Tibial nerve (tissue), 4 donors: ENCODE data around the gene WDR18. TPM values are rescaled to one million over a fixed set of nuclear protein-coding genes. Genes with fewer than 3 reads are reported as not detected.

Experiments used
- DNase-seq, 2 donors: peaks; one replicate each; pipeline ENCODE4 v3.0.0-alpha.2; 2019; ENCODE audit warnings: low spot score in 2 of 2
- H3K27ac ChIP-seq, 4 donors: fragments of 200-600 bp; sonication (generic) in 3 of 4; one replicate each; pipeline ENCODE4 v1.5.1; 2017 to 2019; ENCODE audit warnings: mild to moderate bottlenecking in 1 of 4
- H3K27me3 ChIP-seq, 2 donors: fragments of 200-600 bp; sonication (generic) in 1 of 2; one replicate each; pipeline versions ENCODE4 v1.5.1 to v1.6.0; 2017 to 2019
- H3K36me3 ChIP-seq, 3 donors: fragments of 200-600 bp; sonication (generic); one replicate each; pipeline ENCODE4 v1.5.1; 2018 to 2019
- H3K4me1 ChIP-seq, 4 donors: fragments of 200-600 bp; sonication (generic) in 3 of 4; one replicate each; pipeline ENCODE4 v1.5.1; 2017 to 2019
- H3K4me3 ChIP-seq, 4 donors: fragments of 200-600 bp; sonication (generic) in 3 of 4; one replicate each; pipeline ENCODE4 v1.5.1; 2017 to 2019; ENCODE audit warnings: mild to moderate bottlenecking in 1 of 4, moderate library complexity in 1 of 4
- H3K9me3 ChIP-seq, 4 donors: fragments of 200-600 bp; sonication (generic) in 3 of 4; one replicate each; pipeline ENCODE4 v1.5.1; 2017 to 2019
- CTCF ChIP-seq, 5 experiments: fragments of 200-600 bp in 3 of 5; fragments of 450-650 bp in 2 of 5; sonication (generic) in 3 of 5; IDR thresholded peaks; one replicate each; pipeline ENCODE4 v1.5.1; 2016 to 2019; ENCODE audit warnings: antibody characterized with exemption in 5 of 5, mild to moderate bottlenecking in 3 of 5, moderate library complexity in 2 of 5
- EP300 ChIP-seq, 2 donors: sonication (generic); formaldehyde crosslinking; IDR thresholded peaks; one replicate each; pipeline ENCODE4 v1.6.1; 2017; ENCODE audit warnings: antibody characterized with exemption in 2 of 2, mild to moderate bottlenecking in 1 of 2
- POLR2A ChIP-seq, 2 donors: fragments of 450-650 bp; IDR thresholded peaks; one replicate each; pipeline ENCODE4 v1.6.1; 2017; ENCODE audit warnings: antibody characterized with exemption in 2 of 2, mild to moderate bottlenecking in 2 of 2, moderate library complexity in 2 of 2
- whole genome bisulfite sequencing, 2 donors: methylation state at CpG; one replicate each; pipeline ENCODE4 v1.1.5; 2018; 5-methylcytosine and 5-hydroxymethylcytosine counted together
- total RNA-seq, 4 donors: library from RNA; depleted of rRNA; stranded (reverse); fragments of >200 nt; gene quantifications; one replicate each; pipeline ENCODE4 v1.1.0, GENCODE V29; 2016

WDR18 gene
- total RNA-seq, 4 donors from 2014 or later: 23.3 to 90.6 (median 52.8) TPM

DNA sequence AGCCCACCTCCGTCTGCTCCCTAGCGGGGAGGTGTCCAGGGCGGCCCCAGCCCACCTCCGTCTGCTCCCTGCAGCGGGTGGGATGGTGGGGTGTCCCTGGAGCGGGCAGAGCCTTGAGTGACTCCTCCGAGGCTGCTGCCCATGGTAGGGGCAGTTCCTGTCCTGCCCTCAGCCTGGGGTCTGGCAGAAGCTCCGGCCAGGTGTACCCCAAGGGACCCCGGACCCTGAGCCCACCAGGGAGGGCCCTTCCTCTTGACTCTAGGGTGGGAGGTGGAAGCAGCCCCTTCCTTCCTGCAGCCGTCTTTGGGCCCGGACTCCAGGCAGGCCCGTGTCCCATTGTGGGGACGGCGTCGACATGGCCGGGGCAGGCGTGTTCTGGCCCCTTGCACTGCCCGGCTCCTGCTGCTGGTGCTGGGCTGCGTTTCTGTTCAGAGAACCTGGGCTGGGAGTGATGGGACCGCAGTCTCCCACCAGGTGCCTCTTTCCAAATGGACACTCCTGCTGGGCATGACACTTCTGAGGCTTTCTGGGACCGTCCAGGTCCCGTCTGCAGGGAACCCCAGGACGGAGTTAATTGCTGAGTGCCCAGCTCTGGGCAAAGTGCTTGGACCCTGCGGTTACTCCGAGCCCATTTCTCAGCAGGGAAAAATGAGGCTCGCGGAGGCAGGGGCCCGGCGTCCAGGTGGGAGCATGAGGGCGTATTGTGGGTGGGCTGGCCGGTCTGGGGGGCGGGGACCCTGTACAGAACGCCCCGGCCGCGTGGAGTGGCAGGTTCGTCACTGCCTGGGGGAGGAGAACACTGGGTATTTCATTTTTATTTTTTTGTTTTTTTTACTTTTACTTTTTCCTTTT is 38.5 kb upstream of the WDR18 start:
- no peaks in the 10 kb centered on the region for H3K36me3 ChIP-seq
- no peaks in the 10 kb centered on the region for H3K9me3 ChIP-seq
- peaks cover 0 to 35% (median 12%) of the 10 kb centered on the region in 4 donors for H3K4me1 ChIP-seq
- DNase-seq: no peak
- WGBS, 2 donors: 82 to 85% methylated on average over 24 to 30 of the region's 37 CpGs
- H3K27me3 ChIP-seq: no peaks in the 10 kb centered on the region
- H3K27ac ChIP-seq: no peak overlapping the region
- H3K4me3 ChIP-seq: no peak overlapping the region
- TF ChIP-seq CTCF (IDR thresholded peaks at IDR 0.05) (no peak), EP300 (IDR thresholded peaks at IDR 0.05) (no peak), POLR2A (IDR thresholded peaks at IDR 0.05) (no peak)

- 84 to 85% methylated on average over 29 to 30 of the region's 30 CpGs for WGBS, 2 donors
- no peaks in the 10 kb centered on the region for H3K9me3 ChIP-seq
- TF ChIP-seq CTCF (IDR thresholded peaks at IDR 0.05) (no peak), EP300 (IDR thresholded peaks at IDR 0.05) (no peak), POLR2A (IDR thresholded peaks at IDR 0.05) (no peak)
- H3K27me3 ChIP-seq: no peaks in the 10 kb centered on the region
- H3K4me3 ChIP-seq: no peak overlapping the region
- peak overlapping the region in 1 of 4 donors; percentile 8 for H3K27ac ChIP-seq
- H3K36me3 ChIP-seq: no peaks in the 10 kb centered on the region
- no peak for DNase-seq
- H3K4me1 ChIP-seq: peaks cover 0 to 22% (median 6%) of the 10 kb centered on the region in 4 donors
Observed at GRCh38 chr19:947090-947706, 36.9 kb upstream of the WDR18 start.

DNA sequence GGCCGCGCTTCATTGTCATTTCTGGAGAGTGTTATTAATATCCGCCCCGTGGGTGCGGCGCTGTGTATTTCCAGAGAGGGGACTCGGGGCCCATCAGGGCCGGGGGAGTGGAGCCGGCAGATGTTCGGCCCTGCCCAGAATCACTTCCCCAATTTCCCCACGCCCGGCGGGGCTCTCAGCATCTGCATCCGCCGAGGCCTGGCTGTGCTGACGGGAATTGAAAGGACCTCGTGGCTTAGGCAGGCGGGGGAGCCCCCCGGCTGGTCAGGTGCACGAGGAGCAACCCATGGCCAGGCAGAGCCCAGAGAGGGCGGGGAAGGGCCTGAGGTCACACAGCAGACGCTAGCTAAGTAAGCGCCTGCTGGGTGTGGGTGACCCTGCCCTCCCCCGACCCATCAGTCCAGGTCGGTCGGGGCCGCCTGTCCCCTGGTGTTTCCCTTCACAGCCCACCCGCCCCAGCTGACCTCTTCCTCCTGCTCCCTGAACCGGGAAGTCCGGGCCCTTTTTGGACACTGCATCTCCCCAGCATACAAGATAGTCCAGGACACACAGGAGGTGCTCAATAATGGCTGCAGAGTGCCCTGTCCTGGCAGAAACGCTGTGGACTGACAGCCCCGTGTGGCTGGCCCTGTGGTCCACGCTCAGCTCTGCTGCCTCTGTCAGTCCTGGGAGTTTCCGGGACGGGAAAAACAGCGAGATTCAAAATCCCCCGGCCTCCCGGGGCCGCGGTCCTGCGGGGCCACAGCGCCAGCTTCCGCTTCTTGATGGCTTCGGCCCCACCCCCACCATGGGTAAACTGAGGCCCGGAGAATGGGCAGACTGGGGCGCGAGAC is 36.2 kb upstream of the WDR18 start:
- DNase-seq: peak; percentile 37 to 43
- TF ChIP-seq EP300 (IDR thresholded peaks at IDR 0.05): peak; percentile 59 to 64
- peak in 1 of 2 donors; percentile 10 for TF ChIP-seq POLR2A (IDR thresholded peaks at IDR 0.05)
- TF ChIP-seq CTCF (IDR thresholded peaks at IDR 0.05): no peak
- Histone ChIP-seq H3K4me3 (no peak overlapping the region), H3K36me3 (no peaks in the 10 kb centered on the region), H3K27me3 (no peaks in the 10 kb centered on the region), H3K27ac (peak overlapping the region in 1 of 4 donors; percentile 8), H3K4me1 (peaks cover 0 to 21% (median 10%) of the 10 kb centered on the region in 4 donors), H3K9me3 (no peaks in the 10 kb centered on the region)
- WGBS, 2 donors: 72 to 78% methylated on average over 26 to 47 of the region's 47 CpGs

- Histone ChIP-seq H3K27ac (no peak overlapping the region), H3K27me3 (no peaks in the 10 kb centered on the region), H3K9me3 (no peaks in the 10 kb centered on the region), H3K4me3 (no peak overlapping the region), H3K36me3 (no peaks in the 10 kb centered on the region), H3K4me1 (peaks cover 0 to 27% (median 13%) of the 10 kb centered on the region in 4 donors)
- TF ChIP-seq POLR2A (IDR thresholded peaks at IDR 0.05) (no peak), EP300 (IDR thresholded peaks at IDR 0.05) (no peak), CTCF (IDR thresholded peaks at IDR 0.05) (no peak)
- DNase-seq: no peak
- WGBS, 2 donors: 89 to 90% methylated on average over 14 to 23 of the region's 25 CpGs
Observed at GRCh38 chr19:948842-949496, 35.2 kb upstream of the WDR18 start.
